Measurements from ENCODE around the gene ZNF878.
"Not testable (repeated sequence)": the region's sequence is repeated elsewhere in the genome, so short reads cannot be mapped to it uniquely, and the experiment has no call there.

ZNF878 gene

DNA sequence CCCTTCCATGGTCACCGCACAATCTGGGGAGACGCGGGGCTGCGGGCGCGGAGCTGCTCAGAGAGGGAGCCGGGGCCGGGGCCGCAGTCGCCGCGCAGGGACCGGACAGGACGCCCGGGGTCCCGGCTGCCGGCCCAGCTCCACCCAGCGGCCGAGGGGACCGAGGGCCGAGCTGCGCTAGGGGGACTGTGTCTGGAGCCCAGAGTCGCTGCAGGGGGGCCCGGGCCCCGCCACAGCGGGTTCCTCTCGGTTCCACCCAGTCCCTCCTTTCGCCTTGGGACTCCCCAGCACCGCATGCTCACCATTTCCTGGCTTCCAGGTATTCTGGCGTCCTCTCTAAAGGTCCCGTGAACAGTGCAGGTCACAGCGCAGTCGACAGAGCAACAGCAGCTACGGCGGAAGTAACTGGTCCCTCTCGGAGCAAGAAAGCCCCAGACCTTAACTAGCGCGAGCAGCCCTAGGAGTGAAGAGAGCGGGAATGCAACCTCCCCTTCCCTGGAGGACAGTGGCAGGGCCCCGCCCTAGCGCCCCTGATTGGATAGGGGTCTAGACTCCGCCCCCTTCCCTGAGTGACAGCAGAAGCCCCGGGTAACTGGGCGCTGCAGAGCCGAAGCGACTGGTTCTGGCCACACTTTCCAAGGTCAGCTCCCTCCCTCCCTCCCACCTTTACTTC, at the start of gene ZNF878:
TSS of gene ZNF878 (minus strand) at position 465 of the 673 bp plus-strand sequence. CDS start at position 305, 160 bp downstream.
- no peak for DNase-seq (ENCODE audit: low spot score)

DNA sequence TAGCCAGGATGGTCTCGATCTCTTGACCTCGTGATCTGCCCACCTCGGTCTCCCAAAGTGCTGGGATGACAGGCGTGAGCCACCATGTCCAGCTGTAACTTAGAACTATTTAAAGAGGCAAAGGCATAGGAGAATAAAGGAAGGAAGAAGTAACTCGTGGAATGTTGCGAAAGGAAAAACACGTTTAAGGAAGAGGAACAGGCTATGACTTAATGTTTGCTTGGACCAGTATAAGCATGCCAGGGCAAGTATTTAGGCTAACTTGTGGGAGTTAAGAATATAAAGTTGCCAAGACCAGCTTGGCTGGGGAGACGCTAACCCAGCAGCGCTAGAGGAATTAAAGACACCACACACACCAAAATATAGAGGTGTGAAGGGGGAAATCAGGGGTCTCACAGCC, 45.3 kb upstream of the ZNF878 start:
- DNase-seq (ENCODE audit: low spot score), result no peak

DNA sequence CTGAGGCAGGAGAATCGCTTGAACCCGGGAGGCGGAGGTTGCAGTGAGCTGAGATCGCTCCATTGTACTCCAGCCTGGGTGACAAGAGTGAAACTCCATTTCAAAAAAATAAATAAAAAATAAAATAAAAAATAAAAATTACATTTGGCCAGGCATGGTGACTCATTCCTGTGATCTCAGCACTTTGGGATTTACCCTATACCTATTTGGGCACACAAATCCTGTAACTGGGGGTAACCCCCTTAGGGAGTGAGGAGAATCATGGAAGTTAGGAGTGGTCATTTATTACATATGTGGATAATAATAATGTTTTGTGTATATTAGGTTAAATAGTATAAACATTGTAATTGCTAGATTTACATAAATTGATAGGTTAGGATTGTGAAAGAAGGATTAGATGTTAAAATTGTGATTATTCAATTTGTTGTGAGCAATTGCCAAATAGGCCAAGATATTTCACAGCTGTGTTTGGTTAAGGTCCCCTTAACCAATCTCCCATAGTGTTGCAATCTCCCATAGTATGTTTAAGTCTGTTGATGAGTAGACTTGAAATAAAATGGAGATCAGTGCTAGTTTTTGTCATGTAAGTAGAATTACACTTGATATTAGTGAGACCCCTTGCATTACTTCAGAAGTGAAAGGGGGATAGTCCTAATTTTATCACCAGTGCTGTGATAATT, 42.5 kb upstream of the ZNF878 start:
- DNase-seq (ENCODE audit: low spot score), result no peak

DNA sequence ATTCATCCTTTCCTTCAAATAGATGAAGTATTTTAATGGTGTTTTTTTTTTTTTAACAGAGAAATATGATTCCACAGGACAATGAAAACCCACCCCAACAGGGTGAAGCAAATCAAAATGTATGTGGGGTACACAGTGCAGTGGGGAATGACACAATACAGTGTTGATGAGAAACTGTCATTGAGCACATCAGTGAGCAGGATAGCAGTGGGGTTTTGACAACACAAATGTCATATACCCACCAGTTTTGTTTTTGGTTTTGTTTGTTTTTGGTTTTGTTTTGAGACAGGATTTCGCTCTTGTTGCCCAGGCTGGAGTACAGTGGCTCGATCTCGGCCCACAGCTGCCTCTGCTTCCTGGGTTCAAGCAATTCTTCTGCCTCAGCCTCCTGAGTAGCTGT, 41.0 kb upstream of the ZNF878 start:
- no peak for DNase-seq (ENCODE audit: low spot score)

DNA sequence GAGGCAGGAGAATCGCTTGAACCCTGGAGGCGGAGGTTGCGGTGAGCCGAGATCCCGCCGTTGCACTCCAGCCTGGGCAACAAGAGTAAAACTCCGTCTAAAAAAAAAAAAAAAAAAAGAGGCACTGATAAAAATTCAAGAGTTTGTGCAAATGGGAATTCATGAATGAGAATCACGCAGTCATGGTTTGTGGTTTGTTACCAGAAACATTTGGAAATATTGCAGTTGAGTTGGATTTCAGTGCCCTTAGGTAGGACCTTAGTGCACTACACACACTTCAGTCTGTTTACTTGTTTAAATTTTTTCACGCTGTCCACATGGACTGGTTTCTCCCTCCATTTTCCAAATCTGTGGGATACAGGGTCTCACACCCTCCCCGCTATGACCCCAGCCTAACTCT, 40.2 kb upstream of the ZNF878 start:
- DNase-seq (ENCODE audit: low spot score), result no peak

DNA sequence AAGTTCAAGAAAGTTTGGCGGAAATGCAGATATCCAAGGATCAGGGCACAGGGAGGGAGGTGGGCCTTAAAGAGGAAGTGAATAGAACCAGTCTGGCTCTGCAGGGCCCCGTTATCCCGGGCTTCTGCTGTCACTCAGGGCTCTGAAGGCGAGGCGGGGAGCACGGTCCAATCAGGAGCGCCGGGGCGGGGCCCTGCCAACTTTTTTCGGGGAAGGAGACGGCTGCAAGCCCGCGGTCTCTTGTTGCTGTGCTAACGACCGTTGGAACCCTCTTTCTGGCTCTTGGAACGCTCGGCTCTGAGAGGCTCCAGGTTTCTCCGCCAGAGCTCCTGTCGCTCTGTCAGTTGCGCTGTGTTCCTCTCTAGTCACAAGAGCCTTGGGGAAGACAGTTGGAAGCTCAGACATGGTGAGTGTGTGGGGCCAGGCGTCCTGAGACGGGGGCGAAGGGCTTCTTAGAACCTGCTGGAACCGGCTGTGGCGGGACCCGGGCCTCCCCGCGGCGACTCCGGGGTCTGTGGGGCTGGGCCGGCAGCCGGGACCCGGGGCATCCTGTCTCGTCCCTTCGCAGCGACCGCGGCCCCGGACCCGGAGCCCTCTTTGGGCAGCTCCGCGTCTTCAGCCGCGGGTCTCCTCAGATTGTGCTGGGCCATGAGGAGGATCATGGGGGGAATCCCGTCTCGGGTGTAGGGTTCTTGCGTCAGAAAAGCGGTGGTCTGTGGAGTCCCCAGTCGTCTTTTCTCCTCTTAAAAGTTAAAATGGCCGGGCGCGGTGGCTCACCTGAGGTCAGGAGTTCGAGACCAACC, 39.5 kb upstream of the ZNF878 start:
- DNase-seq (ENCODE audit: low spot score), result no peak

DNA sequence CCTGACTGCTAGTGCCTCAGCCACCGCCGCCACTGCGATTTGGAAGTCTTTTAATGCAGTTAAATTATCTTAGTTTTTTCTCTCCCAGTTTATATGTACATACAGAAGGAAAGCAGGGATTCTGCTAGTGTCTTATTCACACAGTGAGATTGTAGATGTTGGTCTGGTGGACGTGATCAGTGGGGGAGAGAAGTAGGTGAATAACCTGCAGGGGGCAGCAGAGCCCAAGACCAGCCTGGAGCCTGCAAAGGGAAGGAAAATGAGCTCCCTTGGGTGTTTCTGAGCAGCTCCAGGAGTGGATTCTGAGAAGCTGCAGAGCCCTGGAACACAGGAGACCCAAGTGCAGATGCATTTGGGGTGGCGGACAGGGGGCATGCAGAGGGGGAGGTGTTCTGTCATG, 38.0 kb upstream of the ZNF878 start:
- DNase-seq (ENCODE audit: low spot score), result no peak

DNA sequence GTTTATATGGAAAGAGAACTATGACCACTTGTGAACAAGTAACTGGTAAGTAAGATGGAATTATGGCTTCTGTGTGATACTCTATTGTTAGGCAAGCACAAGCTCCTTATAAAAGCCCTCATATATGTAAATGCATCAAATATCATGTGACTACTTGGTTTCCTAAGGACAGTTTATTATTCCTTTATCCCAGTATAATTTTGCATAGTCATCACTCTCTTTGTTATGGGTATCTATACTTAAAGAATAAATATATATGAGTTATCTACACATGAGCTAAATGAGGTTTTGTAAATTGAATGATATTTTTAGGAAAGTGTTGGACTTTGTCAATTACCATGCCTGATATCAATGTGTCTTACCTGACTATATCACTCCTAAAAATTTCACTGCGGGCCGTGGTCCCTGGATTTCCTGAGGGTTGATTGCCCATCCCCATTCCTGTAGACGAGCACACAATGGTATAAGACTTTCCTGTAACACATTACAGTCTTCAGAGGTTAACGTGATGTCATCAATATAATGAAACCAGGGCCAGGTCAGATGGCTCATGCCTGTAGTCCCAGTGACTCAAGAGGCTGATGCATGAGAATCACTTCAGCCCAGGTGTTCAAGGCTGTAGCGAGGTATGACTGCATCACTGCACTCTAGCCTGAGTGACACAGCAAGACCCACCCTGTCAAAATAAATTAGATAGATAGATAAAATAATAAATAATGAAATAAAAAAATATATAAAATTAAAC, 32.5 kb upstream of the ZNF878 start:
- no peak for DNase-seq (ENCODE audit: low spot score)

DNA sequence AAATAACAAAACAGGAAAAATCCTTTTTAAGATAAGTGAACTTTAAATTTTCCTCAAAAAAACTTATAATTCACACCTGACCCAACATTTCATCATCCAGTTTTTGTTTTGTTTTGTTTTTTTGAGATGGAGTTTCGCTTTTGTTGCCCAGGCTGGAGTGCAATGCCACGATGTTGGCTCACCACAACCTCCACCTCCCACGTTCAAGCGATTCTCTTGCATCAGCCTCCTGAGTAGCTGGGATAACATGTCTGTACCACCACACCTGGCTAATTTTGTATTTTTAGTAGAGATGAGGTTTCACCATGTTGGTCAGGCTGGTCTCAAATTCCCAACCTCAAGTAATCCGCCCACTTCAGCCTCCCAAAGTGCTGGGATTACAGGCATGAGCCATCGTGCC, 30.6 kb upstream of the ZNF878 start:
- not testable (repeated sequence) for DNase-seq (ENCODE audit: low spot score)

DNA sequence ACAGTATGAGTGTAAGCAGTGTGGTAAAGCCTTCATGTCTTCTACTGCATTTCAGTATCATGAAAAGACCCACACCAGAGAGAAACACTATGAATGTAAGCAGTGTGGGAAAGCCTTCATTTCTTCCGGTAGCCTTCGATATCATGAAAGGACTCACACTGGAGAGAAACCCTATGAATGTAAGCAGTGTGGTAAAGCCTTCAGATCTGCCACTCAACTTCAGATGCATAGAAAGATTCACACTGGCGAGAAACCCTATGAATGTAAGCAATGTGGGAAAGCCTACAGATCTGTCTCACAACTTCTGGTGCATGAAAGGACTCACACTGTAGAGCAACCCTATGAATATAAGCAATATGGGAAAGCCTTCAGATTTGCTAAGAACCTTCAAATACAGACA, 24.6 kb upstream of the ZNF878 start:
- no peak for DNase-seq (ENCODE audit: low spot score)

DNA sequence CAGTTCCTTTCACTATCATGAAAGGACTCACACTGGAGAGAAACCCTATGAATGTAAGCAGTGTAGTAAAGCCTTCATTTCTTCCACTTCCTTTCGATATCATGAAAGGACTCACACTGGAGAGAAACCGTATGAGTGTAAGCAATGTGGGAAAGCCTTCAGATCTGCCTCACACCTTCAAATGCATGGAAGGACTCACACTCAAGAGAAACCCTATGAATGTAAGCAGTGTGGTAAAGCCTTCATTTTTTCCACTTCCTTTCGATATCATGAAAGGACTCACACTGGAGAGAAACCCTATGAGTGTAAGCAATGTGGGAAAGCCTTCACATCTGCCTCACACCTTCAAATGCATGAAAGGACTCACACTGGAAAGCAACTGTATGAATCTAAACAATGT, 23.6 kb upstream of the ZNF878 start:
- not testable (repeated sequence) for DNase-seq (ENCODE audit: low spot score)

DNA sequence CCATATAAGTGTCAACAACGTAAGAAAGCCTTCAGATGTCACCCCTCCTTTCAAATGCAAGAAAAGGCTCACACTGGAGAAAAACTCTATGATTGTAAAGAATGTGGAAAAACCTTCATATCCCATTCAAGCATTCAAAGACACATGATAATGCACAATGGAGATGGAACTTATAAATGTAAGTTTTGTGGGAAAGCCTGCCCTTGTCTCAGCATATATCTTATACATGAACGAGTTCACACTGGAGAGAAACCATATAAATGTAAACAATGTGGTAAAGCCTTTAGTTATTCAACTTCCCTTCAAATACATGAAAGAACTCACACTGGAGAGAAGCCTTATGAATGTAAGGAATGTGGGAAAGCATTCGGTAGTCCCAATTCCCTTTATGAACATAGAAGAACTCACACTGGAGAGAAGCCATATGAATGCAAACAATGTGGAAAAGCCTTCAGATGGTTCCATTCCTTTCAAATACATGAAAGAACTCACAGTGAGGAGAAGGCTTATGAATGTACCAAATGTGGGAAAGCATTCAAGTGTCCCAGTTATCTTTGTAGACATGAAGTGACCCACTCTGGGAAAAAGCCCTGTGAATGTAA, 22.9 kb upstream of the ZNF878 start:
- no peak for DNase-seq (ENCODE audit: low spot score)

DNA sequence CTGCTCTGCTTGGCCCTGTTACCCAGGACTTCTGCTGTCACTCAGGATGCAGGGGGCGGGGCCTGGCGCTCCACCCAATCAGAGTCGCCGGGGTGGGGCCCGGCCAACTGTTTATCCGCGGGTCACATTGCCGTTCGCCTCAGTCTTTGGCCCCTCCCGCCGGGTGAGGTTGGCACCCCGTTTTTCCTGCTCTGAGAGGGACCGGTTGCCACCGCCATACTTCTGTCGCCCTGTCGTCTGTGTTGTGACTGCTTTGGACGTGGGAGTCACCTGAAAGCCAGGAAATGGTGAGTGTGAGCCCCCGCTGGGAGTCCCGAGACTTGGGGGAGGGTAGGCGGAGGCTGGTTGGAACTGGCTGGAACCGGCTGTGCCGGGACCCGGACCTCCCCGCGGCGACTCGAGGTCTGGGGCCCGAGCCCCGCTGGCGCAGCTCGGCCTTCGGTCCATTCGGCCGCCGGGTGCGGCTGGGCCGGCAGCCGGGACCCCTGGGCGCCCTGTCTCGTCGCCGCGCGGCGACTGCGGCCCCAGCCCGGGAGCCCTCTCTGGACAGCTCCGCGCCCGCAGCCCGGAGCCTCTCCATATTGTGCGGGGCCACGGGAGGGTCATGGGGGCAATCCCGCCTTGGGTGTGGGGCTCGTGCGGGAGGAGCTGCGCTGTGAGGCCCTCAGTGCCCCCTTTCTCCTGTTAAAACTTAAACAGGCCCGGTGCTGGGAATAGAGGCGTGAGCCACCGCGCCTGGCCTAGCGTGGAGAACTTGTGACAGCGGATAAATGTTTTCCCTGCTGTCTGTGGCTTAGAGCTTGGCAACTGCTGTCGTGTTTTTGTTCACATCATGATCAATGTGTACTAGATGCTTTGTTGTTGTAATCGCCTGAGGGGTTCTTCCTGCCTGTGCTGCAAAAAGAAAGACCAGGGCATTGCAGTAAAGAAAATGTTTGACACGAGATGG, 12.1 kb upstream of the ZNF878 start, which contains the start of gene ZNF844:
TSS of gene ZNF844 (plus strand) at position 142 of the 949 bp plus-strand sequence. CDS start at position 285, 143 bp downstream.
- DNase-seq (ENCODE audit: low spot score), result no peak

DNA sequence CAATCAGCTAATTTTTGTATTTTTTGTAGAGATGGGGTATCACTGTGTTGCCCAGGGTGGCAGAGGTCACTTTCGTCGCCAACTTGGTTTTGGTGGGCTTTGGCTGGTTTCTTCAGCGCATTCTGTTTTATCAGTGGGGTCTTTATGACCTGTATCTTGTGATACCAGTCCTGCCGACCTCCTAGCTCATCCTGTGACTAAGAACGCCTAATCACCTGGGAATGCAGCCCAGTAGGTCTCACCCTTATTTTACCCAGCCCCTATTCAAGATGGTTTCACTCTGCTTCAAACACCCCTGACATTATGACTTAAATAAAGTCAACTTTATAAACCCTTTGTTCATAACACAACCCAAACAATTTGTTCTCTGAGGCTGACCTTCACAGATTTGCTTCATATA, 3.0 kb upstream of the ZNF878 start:
- no peak for DNase-seq (ENCODE audit: low spot score)

DNA sequence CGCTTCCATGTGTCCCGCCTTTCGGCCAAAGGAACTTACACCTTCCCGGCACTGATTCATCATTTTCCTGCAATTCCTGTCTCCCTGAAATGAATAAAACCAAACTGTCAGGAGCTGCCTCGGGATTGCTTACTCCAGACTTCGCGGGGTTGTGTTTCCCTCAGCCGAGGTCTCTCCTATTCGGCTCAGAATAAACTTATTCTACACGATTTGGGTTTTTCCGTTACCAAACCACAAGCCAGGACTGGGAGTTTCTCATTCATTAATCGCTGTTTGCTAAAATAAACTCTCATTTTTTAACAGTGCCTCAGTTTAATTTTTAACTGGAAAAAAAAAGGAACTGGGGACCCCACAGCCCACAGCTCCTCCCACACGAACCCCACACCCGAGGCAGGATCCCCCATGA, 667 bp downstream of the ZNF878 start:
- DNase-seq (ENCODE audit: low spot score), result no peak

DNA sequence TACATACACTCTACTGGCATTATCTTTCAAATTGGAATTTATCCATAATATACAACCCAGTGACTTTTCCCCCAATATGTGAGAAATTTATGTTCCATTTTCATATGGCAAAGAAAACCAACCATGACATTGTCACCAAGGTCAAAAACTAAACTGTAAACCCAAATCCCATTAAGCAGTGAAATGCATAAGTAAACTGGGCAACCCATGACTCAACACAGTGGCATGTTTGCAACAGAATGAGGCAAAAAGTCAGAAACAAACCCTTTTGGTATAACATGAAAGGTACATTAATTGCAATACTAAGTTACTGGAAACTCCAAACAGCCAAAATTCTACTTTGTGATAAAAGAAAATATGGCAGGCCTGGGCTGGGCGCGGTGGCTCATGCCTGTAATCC, 4.9 kb downstream of the ZNF878 start:
- DNase-seq (ENCODE audit: low spot score), result no peak

DNA sequence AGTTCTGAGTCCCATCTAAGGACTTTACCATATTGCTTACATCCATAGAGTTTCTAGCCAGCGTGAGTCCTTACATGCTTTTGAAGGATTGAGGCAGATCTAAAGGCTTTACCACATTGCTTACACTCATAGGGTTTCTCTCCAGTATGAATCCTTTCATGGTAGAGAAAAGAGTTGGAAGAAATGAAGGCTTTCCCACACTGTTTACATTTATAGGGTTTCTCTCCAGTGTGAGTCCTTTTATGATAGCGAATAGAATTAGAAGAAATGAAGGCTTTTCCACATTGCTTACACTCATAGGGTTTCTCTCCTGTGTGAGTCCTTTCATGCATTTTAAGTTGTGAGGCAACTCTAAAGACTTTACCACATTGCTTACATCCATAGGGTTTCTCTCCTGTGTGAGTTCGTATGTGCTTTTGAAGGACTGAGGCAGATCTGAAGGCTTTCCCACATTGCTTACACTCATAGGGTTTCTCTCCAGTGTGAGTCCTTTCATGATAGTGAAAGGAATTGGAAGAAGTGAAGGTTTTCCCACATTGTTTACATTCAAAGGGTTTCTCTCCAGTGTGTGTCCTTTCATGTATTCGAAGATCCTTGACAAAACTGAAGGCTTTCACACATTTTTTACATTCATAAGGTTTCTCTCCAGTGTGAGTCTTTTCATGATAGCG, 8.9 kb downstream of the ZNF878 start:
- DNase-seq (ENCODE audit: low spot score), result no peak

DNA sequence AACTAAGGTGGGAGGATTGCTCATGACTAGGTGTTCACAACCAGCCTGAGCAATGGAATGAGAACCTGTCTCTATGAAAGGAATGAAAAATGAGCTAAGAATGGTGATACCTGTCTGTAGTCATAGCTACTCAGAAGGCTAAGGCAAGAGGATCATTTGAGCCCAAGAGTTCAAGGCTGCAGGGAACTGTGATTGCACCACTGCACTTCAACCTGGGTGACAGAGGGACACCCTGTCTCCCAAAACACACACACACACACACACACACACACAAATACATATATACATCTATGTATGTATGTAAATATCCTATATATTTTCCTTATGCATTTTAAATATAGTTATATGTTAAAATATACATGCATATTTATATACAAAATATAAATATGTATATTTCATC, 9.9 kb downstream of the ZNF878 start:
- DNase-seq (ENCODE audit: low spot score), result no peak

DNA sequence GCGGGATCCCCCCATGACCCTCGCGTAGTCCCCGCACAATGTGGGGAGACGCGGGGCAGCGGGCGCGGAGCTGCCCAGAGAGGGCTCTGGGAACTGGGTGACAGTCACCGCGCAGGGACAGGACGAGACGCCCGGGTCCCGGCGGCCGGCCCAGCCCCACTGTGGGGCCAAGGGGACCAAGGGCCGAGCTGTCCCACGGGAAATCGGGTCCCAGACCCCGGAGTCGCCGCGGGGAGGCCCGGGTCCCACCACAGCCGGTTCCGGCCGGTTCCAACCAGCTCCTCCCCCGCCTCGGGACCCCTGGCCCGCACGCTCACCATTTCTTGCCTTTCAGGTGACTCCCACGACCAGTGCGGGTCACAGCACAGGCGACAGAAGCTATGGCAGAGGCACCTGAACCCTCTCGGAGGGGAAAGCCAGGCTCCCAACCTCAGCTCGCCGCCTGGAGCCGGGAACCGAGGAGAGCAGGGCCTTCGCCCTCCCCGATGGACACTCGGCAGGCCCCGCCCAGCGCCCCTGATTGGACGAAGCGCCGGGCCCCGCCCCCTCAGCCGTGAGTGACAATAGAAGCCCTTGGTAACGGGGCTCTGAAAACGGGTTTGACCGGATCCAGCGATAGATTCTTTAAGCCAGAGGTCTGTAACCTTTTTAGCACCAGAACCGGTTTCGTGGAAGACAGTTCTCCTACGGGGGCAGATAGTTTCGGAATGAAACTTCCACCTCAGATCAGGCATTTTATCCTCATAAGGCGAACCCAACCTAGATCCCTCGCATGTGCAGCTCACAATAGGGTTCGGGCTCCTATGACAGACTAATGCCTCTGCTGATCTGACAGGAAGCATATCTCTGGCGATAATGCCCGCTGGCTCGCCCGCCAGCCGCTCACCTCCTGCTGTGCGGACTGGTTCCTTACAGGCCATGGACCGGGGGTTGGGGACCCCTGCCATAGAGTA, 17.3 kb downstream of the ZNF878 start, which contains the start of gene ZNF433:
TSS of gene ZNF433 (minus strand) at position 460 of the 953 bp plus-strand sequence. CDS start at position 320, 140 bp downstream.
- DNase-seq (ENCODE audit: low spot score), result no peak

Measured in HuH-7 (cell line).